NCI-H2227 treated with DMSO at 0.1 percent for 48 hours (cell line): ENCODE data around the gene PAGR1.

ENCODE experiments used
- DNase-seq: peaks from one replicate; lab custom pipeline; 2025; lab: John Stamatoyannopoulos, UW

PAGR1 gene

GRCh38 chr16:29837841-29838240 lies 21.9 kb downstream of the PAGR1 start:
- no peak for DNase-seq

GRCh38 chr16:29839822-29840221 lies 23.9 kb downstream of the PAGR1 start:
- DNase-seq = no peak

- no peak for DNase-seq
These were observed 24.3 kb downstream of the PAGR1 start for GRCh38 chr16:29840240-29840639.

- DNase-seq = no peak
These were observed 25.7 kb downstream of the PAGR1 start for GRCh38 chr16:29841631-29842030.

- DNase-seq = no peak
These were observed 26.9 kb downstream of the PAGR1 start for GRCh38 chr16:29842732-29843346.

- DNase-seq = no peak
These were observed 28.0 kb downstream of the PAGR1 start for GRCh38 chr16:29843931-29844330.

GRCh38 chr16:29844575-29845331 lies 28.8 kb downstream of the PAGR1 start:
- no peak for DNase-seq

- DNase-seq = no peak
These were observed 29.7 kb downstream of the PAGR1 start for GRCh38 chr16:29845656-29846055.

- no peak for DNase-seq
These were observed 32.7 kb downstream of the PAGR1 start for GRCh38 chr16:29848420-29849297.

- peak; percentile 15 for DNase-seq
These were observed 33.6 kb downstream of the PAGR1 start for GRCh38 chr16:29849505-29849904.

- DNase-seq = no peak
These were observed 35.0 kb downstream of the PAGR1 start for GRCh38 chr16:29850998-29851397.

GRCh38 chr16:29852654-29853053 lies 36.7 kb downstream of the PAGR1 start:
- DNase-seq = no peak

GRCh38 chr16:29854520-29855100 lies 38.7 kb downstream of the PAGR1 start:
- no peak for DNase-seq

GRCh38 chr16:29857133-29857760 lies 41.3 kb downstream of the PAGR1 start:
- DNase-seq = no peak

- DNase-seq = no peak
These were observed 42.3 kb downstream of the PAGR1 start for GRCh38 chr16:29858149-29858849.

- no peak for DNase-seq
These were observed 43.0 kb downstream of the PAGR1 start for GRCh38 chr16:29858974-29859373.

GRCh38 chr16:29860218-29860617 lies 44.3 kb downstream of the PAGR1 start:
- DNase-seq = no peak

GRCh38 chr16:29862383-29862883 lies 46.5 kb downstream of the PAGR1 start:
- no peak for DNase-seq

GRCh38 chr16:29862884-29863668 lies 47.1 kb downstream of the PAGR1 start, which contains the start of gene CDIPT:
Gene CDIPT, minus strand, starts transcription at chr16:29863226. Its CDS starts 369 bp downstream, at chr16:29862857.
- peak; percentile 97 for DNase-seq

GRCh38 chr16:29863669-29863984 lies 47.7 kb downstream of the PAGR1 start:
- no peak for DNase-seq
